Mucosa of rectum (tissue), 2 donors: ENCODE data around the gene CEP128.

Source experiments
- H3K27ac ChIP-seq, 2 donors: one replicate each; pipeline ENCODE4 v1.7.0; 2013; ENCODE audit warnings: inconsistent platforms in 2 of 2, low read depth in 2 of 2, low read length in 2 of 2
- H3K27me3 ChIP-seq, 2 donors: one replicate each; pipeline ENCODE4 v1.7.0; 2013; ENCODE audit warnings: low read length in 2 of 2; ENCODE audit not compliant: control insufficient read depth in 2 of 2, insufficient read depth in 2 of 2
- H3K36me3 ChIP-seq, 2 donors: one replicate each; pipeline ENCODE4 v1.7.0; 2013; ENCODE audit warnings: low read length in 2 of 2; ENCODE audit not compliant: control insufficient read depth in 2 of 2, insufficient read depth in 2 of 2
- H3K4me1 ChIP-seq, 2 donors: one replicate each; pipeline ENCODE4 v1.7.0; 2013; ENCODE audit warnings: low read length in 2 of 2, mild to moderate bottlenecking in 1 of 2; ENCODE audit not compliant: control insufficient read depth in 2 of 2, insufficient read depth in 2 of 2
- H3K4me3 ChIP-seq, 2 donors: one replicate each; pipeline ENCODE4 v1.7.0; 2013; ENCODE audit warnings: low read length in 2 of 2
- H3K9ac ChIP-seq, 2 donors: one replicate each; pipeline ENCODE4 v1.7.0; 2013; ENCODE audit warnings: low read length in 2 of 2, low read depth in 1 of 2, mild to moderate bottlenecking in 1 of 2
- H3K9me3 ChIP-seq, 2 donors: one replicate each; pipeline ENCODE4 v1.7.0; 2013; ENCODE audit warnings: low read length in 2 of 2; ENCODE audit not compliant: control insufficient read depth in 2 of 2
- donor health status: healthy.
- donor health status: Normal muscosa, but diverticular disease.

The CEP128 gene

DNA sequence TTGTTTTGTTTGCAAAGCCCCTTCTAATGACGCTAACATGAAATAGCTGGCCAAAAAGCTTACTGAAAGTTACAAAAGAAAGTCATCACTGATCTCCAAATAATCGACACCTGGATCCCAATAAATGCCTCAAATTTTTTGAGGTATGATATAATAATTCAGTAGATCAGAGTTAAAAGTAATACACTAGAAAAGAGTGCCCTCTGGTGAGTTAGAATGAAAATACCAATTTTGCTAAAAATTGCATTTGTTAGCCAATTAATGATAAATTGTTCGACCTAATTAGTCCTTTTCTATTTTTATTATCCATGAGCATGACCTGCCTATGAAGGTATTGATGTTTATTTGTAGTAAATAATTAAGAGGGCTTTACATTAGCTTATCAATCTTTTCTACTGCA, 78.6 kb downstream of the CEP128 start:
- Histone ChIP-seq H3K36me3 (no peaks in the 10 kb centered on the region), H3K4me1 (no peaks in the 10 kb centered on the region), H3K9me3 (peaks cover 0 to 1% of the 10 kb centered on the region in 2 donors), H3K27ac (no peak overlapping the region), H3K27me3 (no peaks in the 10 kb centered on the region), H3K9ac (no peak overlapping the region), H3K4me3 (no peak overlapping the region)

DNA sequence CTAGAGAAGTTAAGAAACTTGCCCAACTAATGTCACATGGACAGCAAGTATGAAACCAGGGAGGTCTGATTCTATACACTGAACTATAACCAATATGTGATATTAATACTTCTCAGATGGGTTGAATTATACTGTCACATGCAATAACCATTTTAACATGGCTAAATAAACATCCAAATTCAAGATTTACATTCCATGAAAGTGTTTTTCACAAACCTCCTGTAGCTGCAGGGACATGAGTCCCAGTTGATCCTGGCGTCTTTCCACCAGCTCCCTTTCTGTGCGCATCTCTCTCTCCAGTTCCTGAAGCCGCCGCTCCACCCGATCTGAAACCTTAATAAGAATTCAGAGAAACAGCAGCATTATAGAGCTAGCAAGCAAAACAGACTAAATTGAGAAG, 79.0 kb downstream of the CEP128 start:
- Histone ChIP-seq H3K4me1 (no peaks in the 10 kb centered on the region), H3K27me3 (no peaks in the 10 kb centered on the region), H3K27ac (no peak overlapping the region), H3K9me3 (no peaks in the 10 kb centered on the region), H3K9ac (no peak overlapping the region), H3K4me3 (no peak overlapping the region), H3K36me3 (no peaks in the 10 kb centered on the region)

DNA sequence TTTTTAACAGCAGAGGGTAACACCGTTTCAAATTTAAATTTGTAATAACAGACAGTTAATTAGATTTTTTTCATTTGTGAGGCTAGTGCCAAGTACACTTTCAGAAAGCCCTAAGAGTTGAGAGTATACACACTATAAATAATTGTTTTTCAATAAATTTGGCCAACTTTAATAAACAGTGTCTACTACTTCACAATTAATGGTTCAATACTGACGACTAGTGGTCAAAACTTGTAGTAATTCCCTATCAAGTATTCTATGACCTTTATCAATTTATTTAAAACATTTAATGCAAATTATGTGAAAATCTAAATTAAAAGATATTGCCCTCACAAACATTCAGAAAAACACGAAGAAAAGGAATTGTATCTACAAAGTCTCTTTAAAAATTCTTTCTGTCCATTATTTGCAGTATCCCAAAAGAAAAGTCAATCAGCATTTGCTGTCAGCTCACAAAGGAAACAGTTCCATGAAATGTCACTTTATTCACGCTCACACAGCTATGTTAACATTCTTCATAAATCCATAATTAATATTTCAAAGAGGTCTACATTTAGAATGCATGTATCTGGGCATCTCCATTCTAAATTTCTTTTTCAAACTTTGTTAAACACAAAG, 91.2 kb downstream of the CEP128 start:
- no peak overlapping the region for H3K9ac ChIP-seq
- no peak overlapping the region for H3K4me3 ChIP-seq
- H3K4me1 ChIP-seq, result no peaks in the 10 kb centered on the region
- H3K27me3 ChIP-seq, result no peaks in the 10 kb centered on the region
- no peaks in the 10 kb centered on the region for H3K36me3 ChIP-seq
- no peaks in the 10 kb centered on the region for H3K9me3 ChIP-seq
- no peak overlapping the region for H3K27ac ChIP-seq

DNA sequence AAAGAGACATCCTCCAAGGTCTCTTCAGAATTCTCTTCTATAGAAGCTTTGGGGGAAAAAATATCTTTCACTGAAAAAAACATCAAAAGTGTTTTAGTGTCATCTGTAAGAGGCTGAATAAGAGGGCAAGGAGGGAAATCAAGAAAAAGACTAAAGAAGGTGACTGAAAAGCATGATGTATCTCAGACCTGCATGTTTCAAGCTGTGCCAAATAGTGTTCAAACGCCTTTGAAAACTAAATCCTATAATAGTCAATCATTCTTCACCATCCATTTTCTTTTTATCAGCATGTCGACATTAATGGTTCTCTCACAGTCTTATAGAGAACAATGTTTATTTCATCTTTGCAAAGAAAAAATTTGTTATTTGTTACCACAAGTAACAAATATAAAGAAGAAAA, 94.5 kb downstream of the CEP128 start:
- Histone ChIP-seq H3K27me3 (no peaks in the 10 kb centered on the region), H3K9me3 (no peaks in the 10 kb centered on the region), H3K9ac (no peak overlapping the region), H3K4me1 (no peaks in the 10 kb centered on the region), H3K27ac (no peak overlapping the region), H3K36me3 (no peaks in the 10 kb centered on the region), H3K4me3 (no peak overlapping the region)

DNA sequence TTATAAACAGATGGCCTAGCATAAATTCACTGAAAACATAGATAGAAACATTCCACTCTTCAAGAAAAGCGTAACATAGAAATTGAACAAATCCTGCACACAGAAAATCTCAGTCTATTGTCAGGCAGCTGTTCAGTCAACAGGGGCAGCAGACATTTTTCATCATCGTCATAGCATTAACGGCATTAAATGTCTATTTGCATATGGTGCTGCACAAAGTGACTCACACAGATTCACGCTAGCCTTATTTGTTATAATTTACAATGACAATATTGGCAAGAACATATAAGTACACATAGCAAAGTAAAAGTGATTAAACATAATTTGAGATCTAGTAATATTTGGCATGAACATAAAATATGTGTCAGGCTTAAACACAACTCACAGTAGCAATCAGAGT, 95.7 kb downstream of the CEP128 start:
- Histone ChIP-seq H3K36me3 (no peaks in the 10 kb centered on the region), H3K9me3 (no peaks in the 10 kb centered on the region), H3K4me1 (no peaks in the 10 kb centered on the region), H3K27me3 (no peaks in the 10 kb centered on the region), H3K4me3 (no peak overlapping the region), H3K9ac (no peak overlapping the region), H3K27ac (no peak overlapping the region)

DNA sequence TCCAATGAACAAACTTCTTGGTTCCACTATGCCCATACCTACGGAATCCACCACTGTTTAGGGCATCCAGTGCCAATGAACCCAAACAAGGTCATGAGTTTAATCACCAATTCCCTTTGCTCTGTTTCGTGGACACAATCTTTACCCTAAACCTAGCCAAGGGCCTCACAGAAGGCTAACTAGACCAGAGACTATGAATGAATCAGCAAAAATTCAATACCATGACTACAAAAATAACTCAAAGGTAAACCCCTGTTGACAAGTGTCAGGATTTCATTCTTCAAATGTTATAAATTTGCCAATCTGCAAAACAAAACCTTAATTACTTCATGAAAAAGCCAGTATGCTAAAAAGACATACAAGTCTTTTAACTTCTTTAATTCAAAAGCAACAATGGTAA, 96.7 kb downstream of the CEP128 start:
- Histone ChIP-seq H3K9me3 (no peaks in the 10 kb centered on the region), H3K4me1 (no peaks in the 10 kb centered on the region), H3K27me3 (no peaks in the 10 kb centered on the region), H3K27ac (no peak overlapping the region), H3K4me3 (no peak overlapping the region), H3K36me3 (no peaks in the 10 kb centered on the region), H3K9ac (no peak overlapping the region)

DNA sequence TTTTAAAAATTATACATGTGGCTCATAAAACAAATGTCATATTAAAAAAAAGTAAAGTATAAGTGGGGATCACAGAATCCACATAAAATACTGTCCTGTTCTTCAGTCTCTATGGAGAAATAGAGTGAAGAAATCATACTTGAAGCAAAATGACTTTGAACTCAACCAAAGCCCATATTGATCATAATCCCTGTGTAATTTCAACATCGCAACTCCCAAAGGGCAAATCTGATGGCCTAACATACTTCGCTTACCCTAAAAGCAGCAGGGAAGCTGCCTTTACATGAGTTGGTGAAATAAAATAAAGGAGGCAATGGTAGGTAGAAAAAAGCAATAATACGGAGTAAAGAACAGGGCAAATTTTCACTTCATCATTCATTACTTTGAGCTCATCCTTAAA, 101.8 kb downstream of the CEP128 start:
- no peaks in the 10 kb centered on the region for H3K27me3 ChIP-seq
- H3K27ac ChIP-seq, result no peak overlapping the region
- no peak overlapping the region for H3K9ac ChIP-seq
- H3K36me3 ChIP-seq, result no peaks in the 10 kb centered on the region
- H3K4me3 ChIP-seq, result no peak overlapping the region
- no peaks in the 10 kb centered on the region for H3K9me3 ChIP-seq
- H3K4me1 ChIP-seq, result no peaks in the 10 kb centered on the region

DNA sequence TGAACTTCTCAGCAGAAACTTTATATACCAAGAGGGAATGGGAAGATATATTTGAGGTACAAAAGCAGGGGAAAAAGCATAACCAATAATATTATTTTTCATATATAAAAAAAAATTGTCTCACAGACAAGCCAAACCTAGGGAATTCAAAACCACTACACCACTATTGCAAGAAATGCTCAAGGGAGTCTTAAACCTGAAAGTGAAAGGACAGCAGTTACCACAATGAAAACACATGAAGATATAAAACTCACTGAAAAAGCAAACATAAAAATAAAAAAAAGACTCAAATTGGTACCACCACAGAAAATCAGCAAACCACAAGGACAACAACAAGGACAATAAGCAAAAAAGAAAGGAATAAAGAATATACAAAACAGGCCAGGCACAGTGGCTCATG, 131.9 kb downstream of the CEP128 start:
- H3K9me3 ChIP-seq, result no peaks in the 10 kb centered on the region
- H3K27ac ChIP-seq, result no peak overlapping the region
- H3K4me1 ChIP-seq, result no peaks in the 10 kb centered on the region
- no peaks in the 10 kb centered on the region for H3K27me3 ChIP-seq
- no peaks in the 10 kb centered on the region for H3K36me3 ChIP-seq
- no peak overlapping the region for H3K4me3 ChIP-seq
- H3K9ac ChIP-seq, result no peak overlapping the region

DNA sequence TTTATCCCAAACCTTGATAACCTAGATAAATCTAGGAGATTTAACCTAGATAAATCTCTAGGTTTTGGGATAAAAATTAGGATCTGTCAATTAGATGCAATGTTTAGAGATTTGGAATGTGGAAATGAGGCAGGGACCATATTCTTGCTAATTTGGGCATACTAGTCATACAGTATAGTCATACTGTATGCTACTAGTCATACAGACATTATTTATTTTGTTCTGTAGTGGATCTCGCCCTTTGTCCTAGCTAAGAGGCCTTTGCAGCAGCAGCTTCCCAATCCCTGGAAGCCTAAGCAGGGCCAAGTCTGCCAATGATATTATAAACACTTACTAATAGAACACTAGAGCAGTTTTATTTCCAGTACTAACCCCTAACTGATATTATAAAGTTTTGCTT, 136.4 kb downstream of the CEP128 start:
- no peaks in the 10 kb centered on the region for H3K27me3 ChIP-seq
- H3K27ac ChIP-seq, result no peak overlapping the region
- no peak overlapping the region for H3K9ac ChIP-seq
- no peaks in the 10 kb centered on the region for H3K9me3 ChIP-seq
- no peaks in the 10 kb centered on the region for H3K36me3 ChIP-seq
- no peaks in the 10 kb centered on the region for H3K4me1 ChIP-seq
- no peak overlapping the region for H3K4me3 ChIP-seq

DNA sequence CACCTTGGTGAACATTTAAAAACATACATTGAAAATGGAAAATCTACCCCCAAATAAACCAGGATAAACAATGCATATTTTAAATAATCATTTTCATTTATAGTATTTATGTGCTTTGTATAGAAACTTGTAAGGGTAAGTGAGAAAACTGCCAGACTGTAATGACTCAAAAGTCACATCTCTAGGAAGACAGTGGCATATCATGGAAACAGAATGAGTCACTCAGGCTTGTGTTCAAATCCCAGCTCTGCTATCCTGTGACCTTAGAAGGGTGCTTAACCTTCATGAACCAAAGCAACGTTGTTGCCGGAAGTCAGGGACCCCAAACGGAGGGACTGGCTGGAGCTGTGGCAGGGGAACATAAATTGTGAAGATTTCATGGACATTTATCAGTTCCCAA, 142.7 kb downstream of the CEP128 start:
- Histone ChIP-seq H3K9ac (no peak overlapping the region), H3K36me3 (no peaks in the 10 kb centered on the region), H3K4me1 (no peaks in the 10 kb centered on the region), H3K4me3 (no peak overlapping the region), H3K27ac (no peak overlapping the region), H3K27me3 (no peaks in the 10 kb centered on the region), H3K9me3 (no peaks in the 10 kb centered on the region)

DNA sequence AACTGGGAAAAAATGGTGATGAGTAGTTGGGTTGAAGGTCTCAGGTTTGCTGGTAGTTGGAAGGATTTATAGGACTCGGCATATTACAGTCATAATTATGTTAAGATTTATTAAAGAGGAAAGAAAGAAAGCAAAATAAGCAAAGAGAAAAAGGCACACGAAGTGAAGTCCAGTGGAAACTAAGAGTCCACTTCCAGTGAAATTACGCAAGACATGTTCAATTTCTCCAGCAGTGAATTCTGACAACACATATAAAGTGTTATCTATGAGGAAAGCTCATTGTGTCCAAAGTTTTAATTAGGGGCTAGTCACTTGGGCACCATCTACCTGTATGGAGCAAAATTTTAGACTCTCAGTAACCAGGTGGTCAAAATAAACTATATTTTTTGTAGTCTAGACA, 143.3 kb downstream of the CEP128 start:
- no peak overlapping the region for H3K9ac ChIP-seq
- no peak overlapping the region for H3K4me3 ChIP-seq
- H3K27me3 ChIP-seq, result no peaks in the 10 kb centered on the region
- H3K27ac ChIP-seq, result no peak overlapping the region
- no peaks in the 10 kb centered on the region for H3K9me3 ChIP-seq
- H3K4me1 ChIP-seq, result no peaks in the 10 kb centered on the region
- no peaks in the 10 kb centered on the region for H3K36me3 ChIP-seq
